DOHH2 (cell line): Measurements from ENCODE around the gene DOCK6.

Source experiments
- H3F3A ChIP-seq: fragments of 200-600 bp; sonication (generic), shearing (Covaris generic); 2 replicates; pipeline ENCODE4 v1.6.0; 2016; ENCODE audit warnings: antibody characterized with exemption, mild to moderate bottlenecking; ENCODE audit not compliant: control insufficient read depth, insufficient read depth
- H3K27ac ChIP-seq: fragments of 200-600 bp; sonication (generic); 2 replicates; pipeline ENCODE4 v1.5.1; 2014; ENCODE audit warnings: low read depth, mild to moderate bottlenecking, low read length, moderate library complexity
- H3K27me3 ChIP-seq: fragments of 200-600 bp; sonication (generic); 2 replicates; pipeline ENCODE4 v1.6.1; 2014; ENCODE audit warnings: mild to moderate bottlenecking, low read length, mixed read lengths; ENCODE audit not compliant: control insufficient read depth
- H3K36me3 ChIP-seq: fragments of 200-600 bp; sonication (generic); 2 replicates; pipeline ENCODE4 v1.6.1; 2014; ENCODE audit warnings: mild to moderate bottlenecking, low read length, moderate library complexity, mixed read lengths; ENCODE audit not compliant: control insufficient read depth
- H3K4me1 ChIP-seq: fragments of 200-600 bp; sonication (generic); 2 replicates; pipeline ENCODE4 v1.6.1; 2014; ENCODE audit warnings: mild to moderate bottlenecking, low read length, mixed read lengths; ENCODE audit not compliant: control insufficient read depth
- H3K4me2 ChIP-seq: fragments of 200-600 bp; sonication (generic); 2 replicates; pipeline ENCODE4 v1.6.0; 2014; ENCODE audit warnings: mild to moderate bottlenecking, low read length, moderate library complexity
- H3K4me3 ChIP-seq: fragments of 200-600 bp; sonication (generic); 2 replicates; pipeline ENCODE4 v1.5.1; 2014; ENCODE audit warnings: mild to moderate bottlenecking, low read length, mixed read lengths
- H3K79me2 ChIP-seq: fragments of 200-600 bp; sonication (generic); 2 replicates; pipeline ENCODE4 v1.6.1; 2014; ENCODE audit warnings: mild to moderate bottlenecking, low read length, mixed read lengths; ENCODE audit not compliant: control insufficient read depth
- H3K9me2 ChIP-seq: fragments of 200-600 bp; sonication (generic); replicated peaks from 2 replicates; pipeline ENCODE4 v1.6.1; 2014; ENCODE audit warnings: mild to moderate bottlenecking, low read length, mixed read lengths; ENCODE audit not compliant: control insufficient read depth
- H3K9me3 ChIP-seq: fragments of 200-600 bp; sonication (generic); 2 replicates; pipeline ENCODE4 v1.6.1; 2014; ENCODE audit warnings: antibody characterized with exemption, low read length, mixed read lengths; ENCODE audit not compliant: control insufficient read depth, insufficient read depth
- H4K20me1 ChIP-seq: fragments of 200-600 bp; sonication (generic); 2 replicates; pipeline ENCODE4 v1.6.0; 2014; ENCODE audit warnings: low read depth, mild to moderate bottlenecking, antibody characterized with exemption, low read length, moderate library complexity; ENCODE audit not compliant: control insufficient read depth, insufficient read depth
- EZH2phosphoT487 ChIP-seq: fragments of 200-600 bp; sonication (generic); IDR thresholded peaks from 2 replicates; pipeline ENCODE4 v1.6.1; 2017; ENCODE audit warnings: borderline replicate concordance, mild to moderate bottlenecking, antibody characterized with exemption, low read length, moderate library complexity, mixed read lengths
- TF ChIP-seq, protein P1 (sequence below): fragments of 200-600 bp; sonication (generic); IDR thresholded peaks from one replicate; pipeline ENCODE4 v1.5.1; 2014; ENCODE audit warnings: antibody characterized with exemption, mild to moderate bottlenecking, low read depth, low read length; ENCODE audit not compliant: poor library complexity, severe bottlenecking

DOCK6 gene

DNA sequence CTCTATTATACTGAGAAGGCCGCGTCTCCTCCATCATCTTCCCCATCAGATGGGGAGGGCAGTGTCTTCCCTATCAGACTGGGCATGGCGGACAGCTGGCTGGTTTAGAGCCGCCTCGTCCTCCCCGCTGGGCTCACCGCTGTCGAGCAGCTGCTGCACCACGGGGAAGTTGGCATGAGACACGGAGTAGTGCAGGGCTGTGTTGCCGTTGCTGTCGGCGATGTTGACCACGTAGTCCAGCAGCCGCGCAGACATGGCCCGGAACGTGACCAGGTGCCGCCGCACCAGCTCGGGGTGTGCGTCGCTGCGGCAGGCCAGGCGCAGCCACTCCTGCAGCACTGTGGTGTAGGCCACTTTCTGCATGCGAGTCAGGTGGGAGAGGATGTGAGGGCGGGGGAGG lies 88.0 kb downstream of the DOCK6 start:
- no peak overlapping the region for H3K27ac ChIP-seq
- H3K36me3 ChIP-seq: peaks cover 72% of the 10 kb centered on the region
- no peaks in the 10 kb centered on the region for H3K9me3 ChIP-seq
- no peak for TF ChIP-seq EZH2phosphoT487
- TF ChIP-seq, protein P1, sequence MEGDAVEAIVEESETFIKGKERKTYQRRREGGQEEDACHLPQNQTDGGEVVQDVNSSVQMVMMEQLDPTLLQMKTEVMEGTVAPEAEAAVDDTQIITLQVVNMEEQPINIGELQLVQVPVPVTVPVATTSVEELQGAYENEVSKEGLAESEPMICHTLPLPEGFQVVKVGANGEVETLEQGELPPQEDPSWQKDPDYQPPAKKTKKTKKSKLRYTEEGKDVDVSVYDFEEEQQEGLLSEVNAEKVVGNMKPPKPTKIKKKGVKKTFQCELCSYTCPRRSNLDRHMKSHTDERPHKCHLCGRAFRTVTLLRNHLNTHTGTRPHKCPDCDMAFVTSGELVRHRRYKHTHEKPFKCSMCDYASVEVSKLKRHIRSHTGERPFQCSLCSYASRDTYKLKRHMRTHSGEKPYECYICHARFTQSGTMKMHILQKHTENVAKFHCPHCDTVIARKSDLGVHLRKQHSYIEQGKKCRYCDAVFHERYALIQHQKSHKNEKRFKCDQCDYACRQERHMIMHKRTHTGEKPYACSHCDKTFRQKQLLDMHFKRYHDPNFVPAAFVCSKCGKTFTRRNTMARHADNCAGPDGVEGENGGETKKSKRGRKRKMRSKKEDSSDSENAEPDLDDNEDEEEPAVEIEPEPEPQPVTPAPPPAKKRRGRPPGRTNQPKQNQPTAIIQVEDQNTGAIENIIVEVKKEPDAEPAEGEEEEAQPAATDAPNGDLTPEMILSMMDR: no peak
- peaks cover 3% of the 10 kb centered on the region for H3K79me2 ChIP-seq
- no peaks in the 10 kb centered on the region for H3K9me2 ChIP-seq
- peaks cover 6% of the 10 kb centered on the region for H3K4me1 ChIP-seq
- H3K4me2 ChIP-seq: no peak overlapping the region
- H3K27me3 ChIP-seq: no peaks in the 10 kb centered on the region
- no peaks in the 10 kb centered on the region for H4K20me1 ChIP-seq
- H3F3A ChIP-seq: no peaks in the 10 kb centered on the region
- H3K4me3 ChIP-seq: no peak overlapping the region

DNA sequence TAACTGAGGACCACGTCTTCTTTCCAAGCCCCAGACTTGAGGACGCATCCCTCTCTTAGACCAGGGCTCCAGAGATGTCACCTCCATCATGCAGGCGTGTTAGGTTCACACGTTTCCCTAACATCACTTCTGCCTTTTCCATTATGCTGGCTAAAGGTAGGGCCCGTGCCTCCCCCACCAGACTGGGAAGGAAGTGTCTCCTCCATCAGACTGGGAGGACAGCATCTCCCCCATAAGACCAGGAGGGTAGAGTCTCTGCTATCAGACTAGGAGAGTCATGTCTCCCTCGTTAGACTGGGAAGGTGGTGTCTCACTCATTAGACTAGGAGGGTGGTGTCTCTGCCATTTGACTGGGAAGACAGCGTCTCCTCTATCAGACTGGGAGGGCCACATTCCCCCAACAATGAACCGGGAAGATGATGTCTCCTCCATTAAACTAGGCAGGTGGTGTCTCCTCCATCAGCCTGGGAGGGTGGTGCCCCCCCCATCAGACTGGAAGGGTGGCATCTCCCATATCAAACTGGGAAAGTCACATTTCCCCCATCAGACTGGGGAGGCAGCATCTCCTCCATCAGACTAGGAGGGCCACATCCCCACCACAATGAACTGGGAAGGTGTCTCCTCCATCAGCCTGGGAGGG lies 88.7 kb downstream of the DOCK6 start:
- H3K4me2 ChIP-seq: no peak overlapping the region
- H3K4me3 ChIP-seq: no peak overlapping the region
- no peaks in the 10 kb centered on the region for H4K20me1 ChIP-seq
- no peaks in the 10 kb centered on the region; the same call in 1 of the 2 replicates for H3K4me1 ChIP-seq
- no peak overlapping the region for H3K27ac ChIP-seq
- H3K36me3 ChIP-seq: peaks cover 70% of the 10 kb centered on the region
- no peaks in the 10 kb centered on the region for H3K9me3 ChIP-seq
- no peaks in the 10 kb centered on the region for H3F3A ChIP-seq
- no peaks in the 10 kb centered on the region for H3K27me3 ChIP-seq
- peaks cover 2% of the 10 kb centered on the region; the same call in 1 of the 2 replicates for H3K79me2 ChIP-seq
- no peaks in the 10 kb centered on the region for H3K9me2 ChIP-seq
- TF ChIP-seq, protein P1: no peak
- no peak for TF ChIP-seq EZH2phosphoT487

DNA sequence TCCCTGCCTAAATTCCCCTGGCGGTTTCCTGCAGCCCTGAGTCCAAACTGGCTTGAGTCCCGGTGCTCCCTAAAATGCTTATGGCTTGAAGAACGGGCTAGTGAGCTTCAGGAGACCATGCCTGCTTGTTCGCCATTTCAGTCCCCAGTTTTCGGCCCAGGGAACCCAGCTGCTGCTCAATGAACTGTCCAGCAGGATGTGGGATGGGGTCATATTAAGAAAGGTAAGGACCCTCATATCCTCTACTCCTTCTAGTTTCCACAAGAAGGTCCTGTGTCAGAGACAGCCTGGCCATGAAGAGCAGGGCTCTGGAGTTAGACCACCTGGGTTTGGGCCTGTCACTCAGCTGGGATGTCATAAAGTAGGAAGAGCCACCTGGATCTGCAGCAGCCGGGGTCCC lies 89.7 kb downstream of the DOCK6 start:
- H3K36me3 ChIP-seq: peaks cover 68% of the 10 kb centered on the region

More for the DNA sequence above, 89.7 kb downstream of the DOCK6 start:
- no peaks in the 10 kb centered on the region for H3K79me2 ChIP-seq
- H3K9me3 ChIP-seq: no peaks in the 10 kb centered on the region
- H4K20me1 ChIP-seq: no peaks in the 10 kb centered on the region
- no peak overlapping the region for H3K27ac ChIP-seq
- H3K4me3 ChIP-seq: no peak overlapping the region
- H3K9me2 ChIP-seq: no peaks in the 10 kb centered on the region
- no peaks in the 10 kb centered on the region for H3K4me1 ChIP-seq
- TF ChIP-seq, protein P1: no peak
- no peak for TF ChIP-seq EZH2phosphoT487
- no peak overlapping the region for H3K4me2 ChIP-seq
- no peaks in the 10 kb centered on the region for H3F3A ChIP-seq
- H3K27me3 ChIP-seq: no peaks in the 10 kb centered on the region
